ENCODE results near the gene CR2. TPM values are rescaled to one million over a fixed set of nuclear protein-coding genes. Genes with fewer than 3 reads are reported as not detected.

Gene CR2
- total RNA-seq, 1 donor from 2014 or later: 0.09 TPM

Other genes with a start within 250 kb of the CR2 start
- gene CD55, start 132.7 kb upstream of the CR2 start, total RNA-seq: 356 TPM
- gene CR1, start 41.8 kb downstream of the CR2 start, total RNA-seq: 21.5 TPM
- 1.3 TPM for gene CR1L, start 190.8 kb downstream of the CR2 start, total RNA-seq